HEK293 (cell line): ENCODE data around the gene GDA.

Experiments
- CTCF ChIA-PET: fragments of 350-600 bp; formaldehyde crosslinking; extraction: SDS; loops from one replicate; lab custom pipeline; 2021; ENCODE audit warnings: antibody characterized with exemption; lab: Yijun Ruan, JAX
- POLR2A ChIA-PET: fragments of 300-600 bp; formaldehyde crosslinking; extraction: SDS; loops from one replicate; lab custom pipeline; 2020; ENCODE audit warnings: antibody characterized with exemption, inconsistent platforms; lab: Yijun Ruan, JAX
- H3K27ac ChIP-seq: fragments of 200-500 bp; sonication (Bioruptor generic); 2 replicates; pipeline ENCODE4 v1.5.1; 2014; ENCODE audit warnings: low read depth, low read length, control low read depth, inconsistent platforms; ENCODE audit errors: extremely low read depth
- H3K36me3 ChIP-seq, 2 experiments: fragments of 200-500 bp in 1 of 2; sonication (Bioruptor generic) in 1 of 2; 1 replicate in 1 of 2; 2 replicates in 1 of 2; pipeline ENCODE4 v1.5.1; 2014 to 2017; ENCODE audit warnings: inconsistent platforms in 2 of 2, low read length in 2 of 2; ENCODE audit not compliant: control insufficient read depth in 2 of 2, insufficient read depth in 1 of 2
- H3K4me1 ChIP-seq: fragments of 200-500 bp; sonication (Bioruptor generic); 2 replicates; pipeline ENCODE4 v1.5.1; 2014; ENCODE audit warnings: mild to moderate bottlenecking, low read length, inconsistent platforms; ENCODE audit not compliant: control insufficient read depth, insufficient read depth
- H3K4me3 ChIP-seq: 2 replicates; pipeline ENCODE4 v1.5.1; 2011; ENCODE audit warnings: low read depth, mild to moderate bottlenecking, control low read depth, low read length, moderate library complexity
- H3K9me3 ChIP-seq: fragments of 200-500 bp; sonication (Bioruptor generic); 2 replicates; pipeline ENCODE4 v1.5.1; 2014; ENCODE audit warnings: low read depth, low read length, inconsistent platforms; ENCODE audit not compliant: control insufficient read depth, insufficient read depth
- EGR2 ChIP-seq: fragments of 450-650 bp; formaldehyde crosslinking; IDR thresholded peaks from 2 replicates; pipeline ENCODE4 v1.5.1; 2016; ENCODE audit warnings: low read depth, missing biosample characterization, missing genetic modification characterization
- HOXC10 ChIP-seq: sonication (generic); formaldehyde crosslinking; IDR thresholded peaks from 2 replicates; pipeline ENCODE4 v1.8.1; 2023; ENCODE audit warnings: mild to moderate bottlenecking, missing genetic modification reagents
- HOXD13 ChIP-seq: sonication (generic); formaldehyde crosslinking; IDR thresholded peaks from 2 replicates; pipeline ENCODE4 v1.8.0; 2022; ENCODE audit warnings: missing genetic modification reagents, borderline replicate concordance
- KLF16 ChIP-seq: fragments of 450-650 bp; formaldehyde crosslinking; IDR thresholded peaks from 2 replicates; pipeline ENCODE4 v1.5.1; 2017; ENCODE audit warnings: missing biosample characterization, missing genetic modification characterization
- OSR2 ChIP-seq: fragments of 450-650 bp; formaldehyde crosslinking; IDR thresholded peaks from 2 replicates; pipeline ENCODE4 v1.5.1; 2016; ENCODE audit warnings: missing biosample characterization, missing genetic modification characterization
- SCRT1 ChIP-seq: fragments of 450-650 bp; formaldehyde crosslinking; IDR thresholded peaks from 2 replicates; pipeline ENCODE4 v1.5.1; 2016; ENCODE audit warnings: missing biosample characterization, missing genetic modification characterization, borderline replicate concordance
- TCF7L2 ChIP-seq: IDR thresholded peaks from 2 replicates; pipeline ENCODE4 v1.6.1; 2011; ENCODE audit warnings: low read depth, mild to moderate bottlenecking, inconsistent platforms, low read length, moderate library complexity, borderline replicate concordance
- ZNF157 ChIP-seq: fragments of 450-650 bp; formaldehyde crosslinking; IDR thresholded peaks from 2 replicates; pipeline ENCODE4 v1.5.1; 2016; ENCODE audit warnings: missing biosample characterization, missing genetic modification characterization
- ZNF174 ChIP-seq: fragments of 450-650 bp; formaldehyde crosslinking; IDR thresholded peaks from 2 replicates; pipeline ENCODE4 v1.5.0; 2017; ENCODE audit warnings: missing biosample characterization, mild to moderate bottlenecking, missing genetic modification characterization
- ZNF221 ChIP-seq: fragments of 450-650 bp; formaldehyde crosslinking; IDR thresholded peaks from 2 replicates; pipeline ENCODE4 v1.5.1; 2017; ENCODE audit warnings: missing biosample characterization, missing genetic modification characterization, borderline replicate concordance
- ZNF23 ChIP-seq: fragments of 450-650 bp; formaldehyde crosslinking; IDR thresholded peaks from 2 replicates; pipeline ENCODE4 v1.5.1; 2016; ENCODE audit warnings: missing biosample characterization, missing genetic modification characterization, borderline replicate concordance
- ZNF24 ChIP-seq: fragments of 450-650 bp; formaldehyde crosslinking; IDR thresholded peaks from 2 replicates; pipeline ENCODE4 v1.5.1; 2016; ENCODE audit warnings: missing biosample characterization, missing genetic modification characterization
- ZNF266 ChIP-seq: fragments of 450-650 bp; formaldehyde crosslinking; IDR thresholded peaks from 2 replicates; pipeline ENCODE4 v1.5.1; 2016; ENCODE audit warnings: missing biosample characterization, missing genetic modification characterization, low read depth
- ZNF311 ChIP-seq: fragments of 450-650 bp; formaldehyde crosslinking; IDR thresholded peaks from 2 replicates; pipeline ENCODE4 v1.5.1; 2017; ENCODE audit warnings: missing biosample characterization, missing genetic modification characterization, borderline replicate concordance
- ZNF335 ChIP-seq: fragments of 450-650 bp; formaldehyde crosslinking; conservative IDR thresholded peaks from 2 replicates; pipeline ENCODE4 v1.5.1; 2016; ENCODE audit warnings: missing biosample characterization, missing genetic modification characterization
- ZNF423 ChIP-seq: fragments of 450-650 bp; formaldehyde crosslinking; IDR thresholded peaks from 2 replicates; pipeline ENCODE4 v1.5.1; 2016; ENCODE audit warnings: missing biosample characterization, missing genetic modification characterization
- ZNF530 ChIP-seq: fragments of 450-650 bp; formaldehyde crosslinking; IDR thresholded peaks from 2 replicates; pipeline ENCODE4 v1.5.1; 2016; ENCODE audit warnings: low read depth, missing biosample characterization, missing genetic modification characterization
- ZNF623 ChIP-seq: fragments of 450-650 bp; formaldehyde crosslinking; IDR thresholded peaks from 2 replicates; pipeline ENCODE4 v1.5.1; 2016; ENCODE audit warnings: missing biosample characterization, missing genetic modification characterization
- ZNF624 ChIP-seq: fragments of 450-650 bp; formaldehyde crosslinking; IDR thresholded peaks from 2 replicates; pipeline ENCODE4 v1.5.1; 2017; ENCODE audit warnings: missing biosample characterization, missing genetic modification characterization
- ZNF626 ChIP-seq: fragments of 450-650 bp; sonication (Bioruptor Pico); formaldehyde crosslinking; IDR thresholded peaks from 2 replicates; pipeline ENCODE4 v1.5.1; 2018; ENCODE audit warnings: missing biosample characterization, missing genetic modification characterization, inconsistent platforms
- ZNF658 ChIP-seq: fragments of 450-650 bp; formaldehyde crosslinking; IDR thresholded peaks from 2 replicates; pipeline ENCODE4; 2016; ENCODE audit warnings: missing biosample characterization, missing genetic modification characterization
- ZNF768 ChIP-seq: fragments of 450-650 bp; formaldehyde crosslinking; IDR thresholded peaks from 2 replicates; pipeline ENCODE4 v1.5.1; 2018; ENCODE audit warnings: missing biosample characterization, mild to moderate bottlenecking, missing genetic modification characterization
- ZNF776 ChIP-seq: fragments of 450-650 bp; formaldehyde crosslinking; IDR thresholded peaks from 2 replicates; pipeline ENCODE4 v1.5.0; 2017; ENCODE audit warnings: missing biosample characterization, missing genetic modification characterization, borderline replicate concordance
- ZNF837 ChIP-seq: fragments of 450-650 bp; formaldehyde crosslinking; IDR thresholded peaks from 2 replicates; pipeline ENCODE4 v1.5.1; 2016; ENCODE audit warnings: missing biosample characterization, missing genetic modification characterization
- ZNF843 ChIP-seq: fragments of 450-650 bp; formaldehyde crosslinking; IDR thresholded peaks from 2 replicates; pipeline ENCODE4 v1.5.1; 2016; ENCODE audit warnings: missing biosample characterization, missing genetic modification characterization
- ZSCAN30 ChIP-seq: fragments of 450-650 bp; IDR thresholded peaks from 2 replicates; pipeline ENCODE4 v1.5.1; 2018; ENCODE audit warnings: missing biosample characterization, mild to moderate bottlenecking, missing genetic modification characterization, moderate library complexity
- TF ChIP-seq, protein P1 (sequence below): fragments of 450-650 bp; formaldehyde crosslinking; IDR thresholded peaks from 2 replicates; pipeline ENCODE4 v1.5.1; 2017; ENCODE audit warnings: missing biosample characterization, missing genetic modification characterization
- TF ChIP-seq, protein P2 (sequence below): fragments of 450-650 bp; formaldehyde crosslinking; IDR thresholded peaks from 2 replicates; pipeline ENCODE4 v1.5.1; 2016; ENCODE audit warnings: missing biosample characterization, missing genetic modification characterization
- TF ChIP-seq, protein P3 (sequence below): fragments of 450-650 bp; formaldehyde crosslinking; IDR thresholded peaks from 2 replicates; pipeline ENCODE4 v1.5.1; 2017; ENCODE audit warnings: missing biosample characterization, missing genetic modification characterization

GDA gene

DNA sequence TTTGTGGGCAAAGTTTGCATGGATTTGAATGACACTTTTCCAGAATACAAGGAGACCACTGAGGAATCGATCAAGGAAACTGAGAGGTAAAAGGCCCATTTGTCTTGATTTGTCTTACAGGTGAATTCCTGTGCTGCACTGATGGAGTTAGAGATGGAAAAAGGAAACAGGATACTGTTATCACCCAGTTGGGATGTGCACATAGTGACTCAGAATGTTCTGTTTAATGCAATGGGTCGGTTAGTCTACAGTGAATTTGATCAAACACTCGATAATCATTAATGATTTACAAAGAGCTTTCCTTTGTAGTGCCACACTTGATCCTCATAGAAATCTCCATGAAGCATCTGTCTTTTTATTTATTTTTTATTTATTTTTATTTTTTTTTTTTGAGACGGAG lies 64.7 kb downstream of the GDA start:
- TF ChIP-seq ZNF837 (tag by site-specific recombination) (no peak), ZNF335 (no peak), ZNF776 (tag by site-specific recombination) (no peak), ZNF626 (tag by site-specific recombination) (no peak), OSR2 (tag by site-specific recombination) (no peak), ZNF221 (no peak)
- Histone ChIP-seq H3K36me3 (no peaks in the 10 kb centered on the region), H3K4me1 (no peaks in the 10 kb centered on the region), H3K9me3 (no peaks in the 10 kb centered on the region), H3K27ac (no peak overlapping the region), H3K4me3 (no peak overlapping the region)
- CTCF ChIA-PET, result interaction anchor here (0.6 to 1.2 kb wide), 3 partner anchors 8 to 175 kb away, joined by 3 to 4 read pairs (median 4); no protein-coding TSS in a partner anchor
- POLR2A ChIA-PET, result no interaction called here

DNA sequence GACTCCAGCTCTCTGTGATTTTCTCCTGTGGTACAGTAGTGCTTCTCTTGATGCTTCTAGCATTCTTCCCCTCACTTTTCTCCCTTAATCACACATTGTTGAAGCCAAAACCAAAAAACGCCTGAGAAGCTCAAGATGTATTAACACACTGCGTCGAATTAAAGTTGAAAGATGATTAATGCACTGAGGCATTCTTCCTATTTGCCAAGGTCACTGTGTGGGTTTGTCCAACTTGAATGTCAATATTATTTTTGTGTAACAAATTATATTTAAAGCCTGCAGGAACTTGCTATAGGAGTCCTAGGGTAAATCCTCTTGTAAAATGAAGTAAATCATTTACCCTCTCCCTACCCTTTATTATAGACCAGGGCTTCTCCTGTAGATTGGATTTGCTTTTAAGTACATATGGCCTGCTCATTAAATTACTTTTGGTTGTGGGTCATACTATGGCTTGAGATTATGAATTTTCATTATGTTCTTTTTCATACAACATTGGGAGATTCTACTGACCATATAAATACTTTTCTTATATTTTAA lies 68.1 kb downstream of the GDA start:
- ChIA-PET CTCF (interaction anchor here (0.6 kb wide), 1 partner anchor 414 kb away, joined by 3 read pairs; no protein-coding TSS in a partner anchor), POLR2A (no interaction called here)
- Histone ChIP-seq H3K36me3 (no peaks in the 10 kb centered on the region), H3K9me3 (no peaks in the 10 kb centered on the region), H3K4me1 (no peaks in the 10 kb centered on the region), H3K27ac (no peak overlapping the region), H3K4me3 (no peak overlapping the region)
- TF ChIP-seq ZNF423 (tag by site-specific recombination) (no peak), ZNF530 (tag by site-specific recombination) (no peak), KLF16 (no peak), ZNF843 (tag by site-specific recombination) (no peak), ZNF768 (tag by site-specific recombination) (no peak), ZNF626 (tag by site-specific recombination) (no peak), ZNF311 (tag by site-specific recombination) (no peak), ZNF174 (no peak), ZNF658 (tag by site-specific recombination) (no peak), ZNF23 (no peak), EGR2 (tag by site-specific recombination) (no peak)
- TF ChIP-seq, protein P1, sequence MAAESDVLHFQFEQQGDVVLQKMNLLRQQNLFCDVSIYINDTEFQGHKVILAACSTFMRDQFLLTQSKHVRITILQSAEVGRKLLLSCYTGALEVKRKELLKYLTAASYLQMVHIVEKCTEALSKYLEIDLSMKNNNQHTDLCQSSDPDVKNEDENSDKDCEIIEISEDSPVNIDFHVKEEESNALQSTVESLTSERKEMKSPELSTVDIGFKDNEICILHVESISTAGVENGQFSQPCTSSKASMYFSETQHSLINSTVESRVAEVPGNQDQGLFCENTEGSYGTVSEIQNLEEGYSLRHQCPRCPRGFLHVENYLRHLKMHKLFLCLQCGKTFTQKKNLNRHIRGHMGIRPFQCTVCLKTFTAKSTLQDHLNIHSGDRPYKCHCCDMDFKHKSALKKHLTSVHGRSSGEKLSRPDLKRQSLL (tag by site-specific recombination), result no peak

DNA sequence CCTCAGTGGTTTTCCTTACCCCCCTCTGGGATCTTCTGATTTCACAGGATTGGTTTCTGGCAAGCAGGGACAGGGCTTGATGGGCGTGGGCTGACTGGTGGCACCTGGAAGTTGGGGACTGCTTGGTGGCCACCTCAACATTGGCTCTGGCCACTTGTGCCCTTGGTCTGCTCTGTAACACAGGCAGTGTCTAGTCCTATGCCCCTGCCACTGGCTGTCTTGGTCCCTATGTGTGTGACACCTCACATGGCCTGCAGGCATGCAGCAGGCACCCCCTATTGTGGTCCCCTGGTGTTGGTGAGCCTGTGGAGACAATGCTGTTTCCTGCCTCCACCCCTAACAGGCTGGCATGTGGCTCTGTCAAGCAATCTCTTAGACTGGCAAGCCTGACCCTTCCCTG lies 71.3 kb downstream of the GDA start:
- Histone ChIP-seq H3K4me3 (no peak overlapping the region), H3K9me3 (no peaks in the 10 kb centered on the region), H3K36me3 (no peaks in the 10 kb centered on the region), H3K27ac (no peak overlapping the region), H3K4me1 (no peaks in the 10 kb centered on the region)
- POLR2A ChIA-PET, result no interaction called here
- TF ChIP-seq HOXC10 (CRISPR knock-in tag) (no peak), ZSCAN30 (no peak), HOXD13 (CRISPR knock-in tag) (no peak), ZNF624 (tag by site-specific recombination) (no peak), TCF7L2 (no peak), KLF16 (no peak), ZNF266 (tag by site-specific recombination) (no peak), SCRT1 (tag by site-specific recombination) (no peak), ZNF24 (tag by site-specific recombination) (no peak), ZNF623 (no peak), ZNF157 (no peak)
- TF ChIP-seq, protein P2, sequence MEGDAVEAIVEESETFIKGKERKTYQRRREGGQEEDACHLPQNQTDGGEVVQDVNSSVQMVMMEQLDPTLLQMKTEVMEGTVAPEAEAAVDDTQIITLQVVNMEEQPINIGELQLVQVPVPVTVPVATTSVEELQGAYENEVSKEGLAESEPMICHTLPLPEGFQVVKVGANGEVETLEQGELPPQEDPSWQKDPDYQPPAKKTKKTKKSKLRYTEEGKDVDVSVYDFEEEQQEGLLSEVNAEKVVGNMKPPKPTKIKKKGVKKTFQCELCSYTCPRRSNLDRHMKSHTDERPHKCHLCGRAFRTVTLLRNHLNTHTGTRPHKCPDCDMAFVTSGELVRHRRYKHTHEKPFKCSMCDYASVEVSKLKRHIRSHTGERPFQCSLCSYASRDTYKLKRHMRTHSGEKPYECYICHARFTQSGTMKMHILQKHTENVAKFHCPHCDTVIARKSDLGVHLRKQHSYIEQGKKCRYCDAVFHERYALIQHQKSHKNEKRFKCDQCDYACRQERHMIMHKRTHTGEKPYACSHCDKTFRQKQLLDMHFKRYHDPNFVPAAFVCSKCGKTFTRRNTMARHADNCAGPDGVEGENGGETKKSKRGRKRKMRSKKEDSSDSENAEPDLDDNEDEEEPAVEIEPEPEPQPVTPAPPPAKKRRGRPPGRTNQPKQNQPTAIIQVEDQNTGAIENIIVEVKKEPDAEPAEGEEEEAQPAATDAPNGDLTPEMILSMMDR, result no peak
- TF ChIP-seq, protein P3, sequence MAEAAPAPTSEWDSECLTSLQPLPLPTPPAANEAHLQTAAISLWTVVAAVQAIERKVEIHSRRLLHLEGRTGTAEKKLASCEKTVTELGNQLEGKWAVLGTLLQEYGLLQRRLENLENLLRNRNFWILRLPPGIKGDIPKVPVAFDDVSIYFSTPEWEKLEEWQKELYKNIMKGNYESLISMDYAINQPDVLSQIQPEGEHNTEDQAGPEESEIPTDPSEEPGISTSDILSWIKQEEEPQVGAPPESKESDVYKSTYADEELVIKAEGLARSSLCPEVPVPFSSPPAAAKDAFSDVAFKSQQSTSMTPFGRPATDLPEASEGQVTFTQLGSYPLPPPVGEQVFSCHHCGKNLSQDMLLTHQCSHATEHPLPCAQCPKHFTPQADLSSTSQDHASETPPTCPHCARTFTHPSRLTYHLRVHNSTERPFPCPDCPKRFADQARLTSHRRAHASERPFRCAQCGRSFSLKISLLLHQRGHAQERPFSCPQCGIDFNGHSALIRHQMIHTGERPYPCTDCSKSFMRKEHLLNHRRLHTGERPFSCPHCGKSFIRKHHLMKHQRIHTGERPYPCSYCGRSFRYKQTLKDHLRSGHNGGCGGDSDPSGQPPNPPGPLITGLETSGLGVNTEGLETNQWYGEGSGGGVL, result no peak
- TF ChIP-seq, all 188 proteins: peak for 0
- CTCF ChIA-PET, result no interaction called here
